Activated CD4-positive, alpha-beta T cell treated with anti-CD3 and anti-CD28 coated beads for 36 hours (primary cell): ENCODE measurements around the gene SERPINI1. TPM values are rescaled to one million over a fixed set of nuclear protein-coding genes. Genes with fewer than 3 reads are reported as not detected.

ENCODE experiments used
- ATAC-seq: fragments of 200-7000 bp; cut with Tn5 transposase; one replicate; pipeline ENCODE4 v1.10.0; 2021; ENCODE audit warnings: mild to moderate bottlenecking, moderate library complexity
- CTCF ChIA-PET: fragments of 350-600 bp; sonication (Branson Sonifier 250); formaldehyde crosslinking; loops from one replicate; lab custom pipeline; 2021; ENCODE audit warnings: antibody characterized with exemption; lab: Charles Lee
- POLR2A ChIA-PET: fragments of 350-600 bp; sonication (Branson Sonifier 250); formaldehyde crosslinking; loops from one replicate; lab custom pipeline; 2021; ENCODE audit warnings: antibody characterized with exemption, inconsistent platforms; lab: Charles Lee
- DNase-seq: peaks from one replicate; pipeline ENCODE4 v3.0.0-alpha.2; 2020
- H3K27ac Mint-ChIP-seq: one replicate; pipeline ENCODE4 v1.8.0; 2021; ENCODE audit warnings: mixed read lengths
- H3K27me3 Mint-ChIP-seq: one replicate; pipeline ENCODE4 v1.8.0; 2021; ENCODE audit warnings: mixed read lengths
- H3K36me3 Mint-ChIP-seq: one replicate; pipeline ENCODE4 v1.8.0; 2021; ENCODE audit warnings: low read depth, mixed read lengths
- H3K4me1 Mint-ChIP-seq: one replicate; pipeline ENCODE4 v1.8.0; 2021; ENCODE audit warnings: mixed read lengths
- H3K4me3 Mint-ChIP-seq: one replicate; pipeline ENCODE4 v1.8.0; 2021; ENCODE audit warnings: mild to moderate bottlenecking, moderate library complexity, mixed read lengths
- H3K9me3 Mint-ChIP-seq: one replicate; pipeline ENCODE4 v1.8.0; 2021; ENCODE audit warnings: low read depth, mixed read lengths
- intact Hi-C, 2 experiments: fragments of 100-400 bp; cut with DNase I in 1 of 2; cut with micrococcal nuclease in 1 of 2; formaldehyde crosslinking; loops; one replicate each; pipeline versions ENCODE4 v1.14.2 to v1.15.1; 2022 to 2024; cut with DNase I, micrococcal nuclease
- total RNA-seq, 2 experiments: library from RNA; stranded (reverse); gene quantifications; one replicate each; pipeline ENCODE4 v1.2.3, GENCODE V29; 2021

Gene SERPINI1
- total RNA-seq, 2 experiments from 2014 or later, result 1.2 to 1.4 TPM

DNA sequence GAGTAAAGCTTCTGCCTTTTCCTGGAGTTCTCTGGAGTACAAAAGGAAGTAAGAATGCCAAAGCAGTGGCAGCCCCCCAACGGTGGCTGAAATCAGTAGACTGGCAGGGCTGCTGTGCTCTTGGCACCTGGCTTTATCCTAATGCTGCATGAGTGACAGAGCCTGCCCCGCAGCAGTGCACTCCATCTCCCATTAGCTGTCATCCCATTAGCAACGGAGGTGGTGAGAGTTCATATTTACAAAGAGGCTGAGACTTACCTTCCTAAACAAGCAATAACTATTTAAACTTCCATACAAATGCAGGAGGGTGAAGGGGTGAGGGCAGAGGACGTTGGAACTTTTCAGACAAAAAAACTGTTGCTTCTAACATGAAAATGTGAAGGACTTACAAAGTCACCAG, 51.9 kb downstream of the SERPINI1 start:
- no peak for ATAC-seq
- intact Hi-C loops, result no loop called here

DNA sequence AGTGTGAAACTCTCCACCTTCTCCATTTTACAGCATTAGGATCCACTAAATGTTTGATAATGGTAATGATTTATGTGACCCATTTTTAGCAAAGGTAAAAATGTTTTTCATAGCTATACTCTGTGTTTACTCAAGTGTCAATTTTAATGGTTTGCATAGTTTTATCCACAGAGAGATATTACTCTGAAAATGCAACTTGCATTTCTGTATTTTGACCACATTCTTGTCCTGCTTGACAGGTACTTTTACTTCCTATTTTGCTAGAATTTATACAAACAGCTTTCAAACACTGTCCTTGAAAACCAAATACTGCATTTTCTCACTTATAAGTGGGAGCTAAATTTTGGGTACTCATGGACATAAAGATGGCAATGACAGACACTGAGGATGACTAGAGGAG, 62.9 kb downstream of the SERPINI1 start:
- ChIA-PET POLR2A (no interaction called here), CTCF (interaction anchor here (0.6 kb wide), 1 partner anchor 43 kb away, joined by 4 read pairs; no protein-coding TSS in a partner anchor)
- Mint-ChIP-seq H3K27me3 (no peaks in the 10 kb centered on the region), H3K36me3 (peaks cover 2% of the 10 kb centered on the region), H3K4me1 (no peaks in the 10 kb centered on the region), H3K9me3 (no peaks in the 10 kb centered on the region), H3K27ac (no peak overlapping the region), H3K4me3 (no peak overlapping the region)
- ATAC-seq (no peak), DNase-seq (no peak)
- intact Hi-C loops, result no loop called here

More for the DNA sequence above, 51.9 kb downstream of the SERPINI1 start:
- ChIA-PET POLR2A (no interaction called here), CTCF (no interaction called here)
- Mint-ChIP-seq H3K27me3 (no peaks in the 10 kb centered on the region), H3K9me3 (no peaks in the 10 kb centered on the region), H3K4me1 (no peaks in the 10 kb centered on the region), H3K4me3 (no peak overlapping the region), H3K36me3 (no peaks in the 10 kb centered on the region), H3K27ac (no peak overlapping the region)
- DNase-seq, result no peak

DNA sequence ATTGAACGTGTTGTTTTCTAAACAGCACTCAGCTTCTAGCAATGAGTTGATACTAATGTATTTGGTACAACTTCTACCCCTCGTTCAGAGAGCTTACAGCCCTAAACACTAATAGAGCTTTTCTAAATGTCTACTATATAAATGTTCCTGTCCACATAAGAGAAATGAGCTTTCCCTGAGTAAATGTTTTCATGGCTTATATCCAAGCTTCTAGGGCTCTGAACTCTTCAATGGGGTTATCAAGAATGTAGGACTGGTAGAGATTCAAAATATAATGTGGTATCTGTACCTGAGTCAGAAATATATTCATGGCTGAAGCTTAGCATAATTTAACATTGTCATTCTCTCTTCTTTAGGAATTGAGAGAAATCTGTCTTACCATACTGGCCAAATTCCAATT, 73.4 kb downstream of the SERPINI1 start:
- no peak overlapping the region for H3K27ac Mint-ChIP-seq
- ChIA-PET POLR2A (no interaction called here), CTCF (interaction anchor here (1.0 kb wide), 1 partner anchor 10 kb away, joined by 3 read pairs; no protein-coding TSS in a partner anchor)
- H3K36me3 Mint-ChIP-seq, result no peaks in the 10 kb centered on the region
- ATAC-seq, result no peak
- no peak overlapping the region for H3K4me3 Mint-ChIP-seq
- DNase-seq, result no peak
- H3K9me3 Mint-ChIP-seq, result no peaks in the 10 kb centered on the region
- no peaks in the 10 kb centered on the region for H3K4me1 Mint-ChIP-seq
- intact Hi-C loops, result no loop called here
- H3K27me3 Mint-ChIP-seq, result no peaks in the 10 kb centered on the region

DNA sequence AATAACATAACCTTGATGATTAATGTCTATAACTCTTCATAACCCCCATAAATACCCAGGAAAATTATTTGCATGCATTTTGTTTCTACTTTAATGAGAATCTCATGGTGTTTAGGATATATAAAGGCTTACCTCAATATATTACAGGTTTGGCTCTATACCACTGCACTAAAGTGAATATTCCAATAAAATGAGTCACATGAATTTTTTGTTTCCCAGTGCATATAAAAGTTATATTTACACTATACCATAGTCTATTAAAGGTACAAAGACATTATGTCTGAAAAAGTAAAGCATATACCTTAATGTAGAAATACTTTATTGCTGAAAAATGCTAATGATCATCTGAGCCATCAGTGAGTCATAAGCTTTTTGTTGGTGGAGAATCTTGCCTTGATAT, 74.7 kb downstream of the SERPINI1 start:
- no peak overlapping the region for H3K4me3 Mint-ChIP-seq
- POLR2A ChIA-PET, result no interaction called here
- H3K36me3 Mint-ChIP-seq, result no peaks in the 10 kb centered on the region
- no peaks in the 10 kb centered on the region for H3K4me1 Mint-ChIP-seq
- ATAC-seq (no peak), DNase-seq (no peak)
- H3K27ac Mint-ChIP-seq, result no peak overlapping the region
- CTCF ChIA-PET, result no interaction called here
- no peaks in the 10 kb centered on the region for H3K27me3 Mint-ChIP-seq
- no peaks in the 10 kb centered on the region for H3K9me3 Mint-ChIP-seq
- intact Hi-C loops, result no loop called here

DNA sequence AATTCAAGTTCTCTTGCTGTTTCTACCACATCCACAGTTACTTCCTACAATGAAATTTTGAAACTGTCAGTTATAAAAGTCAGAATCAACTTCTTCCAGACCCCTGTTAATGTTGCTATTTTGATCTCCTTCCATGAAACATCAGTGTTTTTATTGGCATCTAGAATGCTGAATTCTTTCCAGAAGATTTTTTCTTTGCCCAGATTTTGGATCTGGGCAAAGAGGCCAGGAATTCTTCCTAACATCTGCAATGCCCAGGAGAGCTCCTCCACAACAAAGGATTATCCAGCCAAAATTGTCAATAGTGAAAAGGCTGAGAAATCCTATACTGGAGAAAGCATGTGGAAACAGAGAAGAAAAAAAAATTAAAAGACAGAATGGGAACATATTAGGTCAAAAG, 75.5 kb downstream of the SERPINI1 start:
- ChIA-PET POLR2A (no interaction called here), CTCF (no interaction called here)

DNA sequence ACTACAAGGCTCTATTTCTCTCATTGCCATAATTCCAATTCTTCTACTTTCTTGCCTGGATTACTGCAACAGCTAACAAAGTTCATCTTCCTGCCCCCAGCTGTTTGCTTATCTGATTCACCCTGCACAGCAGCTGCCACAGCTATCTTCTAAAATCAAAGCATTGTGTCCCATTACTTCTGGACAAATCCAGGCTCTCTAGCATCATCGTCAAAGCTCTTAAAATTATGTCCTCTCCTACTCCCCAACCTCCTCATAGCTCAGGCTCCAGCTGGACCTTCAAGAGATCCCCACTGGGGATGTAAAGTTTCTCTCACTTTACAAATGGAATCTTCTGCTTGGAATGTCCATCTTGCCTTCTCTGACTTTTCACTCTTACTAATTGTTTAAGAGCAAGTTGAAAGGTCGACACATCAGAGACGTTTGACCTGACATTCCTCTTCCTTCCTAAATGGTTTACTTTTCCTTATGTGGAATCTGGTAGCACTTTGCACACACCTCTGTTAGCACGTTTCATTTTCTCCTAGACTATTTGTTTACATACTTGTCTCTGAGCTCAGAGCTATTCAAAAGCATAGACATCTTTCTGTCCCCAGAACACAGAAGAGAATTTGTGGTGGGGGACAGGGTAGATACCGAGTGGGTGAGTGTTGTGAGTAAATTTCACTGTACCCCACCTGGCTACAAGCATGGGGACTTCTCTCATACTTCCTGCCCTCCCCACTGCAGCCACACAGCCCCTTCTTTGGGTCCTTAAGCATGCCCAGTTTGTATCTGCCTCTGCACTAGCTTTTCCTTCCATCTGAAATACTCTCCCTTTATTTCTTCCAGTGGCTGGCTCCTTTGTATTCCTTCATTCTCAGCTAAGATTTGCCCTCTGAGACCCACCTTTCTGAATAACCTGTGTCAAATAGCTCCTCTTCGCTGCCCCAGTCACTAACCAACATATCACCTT, 77.9 kb downstream of the SERPINI1 start:
- H3K9me3 Mint-ChIP-seq, result no peaks in the 10 kb centered on the region
- POLR2A ChIA-PET, result no interaction called here

More for the DNA sequence above, 75.5 kb downstream of the SERPINI1 start:
- Mint-ChIP-seq H3K4me3 (no peak overlapping the region), H3K4me1 (no peaks in the 10 kb centered on the region), H3K9me3 (no peaks in the 10 kb centered on the region), H3K27ac (no peak overlapping the region), H3K27me3 (no peaks in the 10 kb centered on the region), H3K36me3 (no peaks in the 10 kb centered on the region)
- ATAC-seq (no peak), DNase-seq (no peak)
- intact Hi-C loops, result no loop called here

DNA sequence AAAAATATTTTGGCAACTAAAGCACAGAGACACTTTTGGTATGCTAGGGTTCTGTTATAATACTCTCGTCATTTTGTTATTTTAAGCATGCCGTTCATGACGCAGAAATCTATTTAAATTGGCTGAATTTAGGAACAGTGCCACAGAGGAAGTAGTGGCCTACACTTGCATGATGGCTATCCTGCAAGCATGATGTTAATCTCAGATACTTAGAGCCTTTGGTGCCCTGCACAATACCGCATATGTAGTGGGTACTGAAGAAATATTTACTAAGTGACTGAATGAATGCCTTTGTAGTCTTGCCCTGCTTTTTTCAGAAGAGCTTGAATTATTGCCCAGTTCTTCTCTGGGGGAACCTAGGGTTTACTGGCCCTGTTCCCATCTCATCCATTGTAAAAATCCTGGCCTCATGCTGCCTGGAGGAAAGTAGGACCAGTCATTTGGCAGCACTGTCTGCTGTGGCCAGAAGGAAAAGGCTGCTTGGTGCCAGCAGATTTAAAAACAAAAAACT, 79.0 kb downstream of the SERPINI1 start:
- intact Hi-C loops, result no loop called here
- H3K4me1 Mint-ChIP-seq, result no peaks in the 10 kb centered on the region
- no peak overlapping the region for H3K4me3 Mint-ChIP-seq
- POLR2A ChIA-PET, result no interaction called here
- no peaks in the 10 kb centered on the region for H3K36me3 Mint-ChIP-seq
- CTCF ChIA-PET, result no interaction called here
- ATAC-seq (no peak), DNase-seq (no peak)
- no peaks in the 10 kb centered on the region for H3K9me3 Mint-ChIP-seq
- no peak overlapping the region for H3K27ac Mint-ChIP-seq
- no peaks in the 10 kb centered on the region for H3K27me3 Mint-ChIP-seq

More for the DNA sequence above, 77.9 kb downstream of the SERPINI1 start:
- H3K36me3 Mint-ChIP-seq, result no peaks in the 10 kb centered on the region
- CTCF ChIA-PET, result interaction anchor here (0.9 kb wide), 2 partner anchors 8 to 58 kb away, joined by 3 read pairs; no protein-coding TSS in a partner anchor
- H3K4me3 Mint-ChIP-seq, result no peak overlapping the region
- DNase-seq (no peak), ATAC-seq (no peak)
- intact Hi-C loops, result no loop called here
- H3K4me1 Mint-ChIP-seq, result no peaks in the 10 kb centered on the region
- H3K27me3 Mint-ChIP-seq, result no peaks in the 10 kb centered on the region
- no peak overlapping the region for H3K27ac Mint-ChIP-seq

DNA sequence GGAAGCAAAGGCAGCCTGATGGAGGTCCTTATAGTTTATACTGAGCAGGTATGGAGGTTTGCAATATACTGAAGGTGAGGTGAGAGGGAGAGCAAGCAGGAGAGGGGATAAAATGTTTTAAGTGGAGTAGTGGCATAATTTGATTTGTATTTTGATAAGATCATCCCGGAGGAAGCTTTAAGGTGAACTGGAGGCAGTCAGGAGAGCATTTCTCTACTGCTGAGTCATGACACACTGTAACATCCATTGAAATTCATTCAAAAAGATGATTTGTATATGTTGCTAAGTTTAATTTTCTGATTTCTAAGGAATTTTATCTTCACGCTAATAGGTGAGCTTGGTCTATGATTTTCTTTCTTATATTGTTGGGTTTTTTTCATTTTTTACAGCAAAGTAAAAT, 81.4 kb downstream of the SERPINI1 start:
- H3K4me3 Mint-ChIP-seq, result no peak overlapping the region
- H3K27ac Mint-ChIP-seq, result no peak overlapping the region
- ATAC-seq (no peak), DNase-seq (no peak)
- H3K36me3 Mint-ChIP-seq, result no peaks in the 10 kb centered on the region
- no peaks in the 10 kb centered on the region for H3K27me3 Mint-ChIP-seq
- ChIA-PET POLR2A (no interaction called here), CTCF (interaction anchor here (1.5 kb wide), 1 partner anchor 131 kb away, joined by 3 read pairs; no protein-coding TSS in a partner anchor)
- H3K9me3 Mint-ChIP-seq, result no peaks in the 10 kb centered on the region
- H3K4me1 Mint-ChIP-seq, result no peaks in the 10 kb centered on the region
- intact Hi-C loops, result no loop called here

DNA sequence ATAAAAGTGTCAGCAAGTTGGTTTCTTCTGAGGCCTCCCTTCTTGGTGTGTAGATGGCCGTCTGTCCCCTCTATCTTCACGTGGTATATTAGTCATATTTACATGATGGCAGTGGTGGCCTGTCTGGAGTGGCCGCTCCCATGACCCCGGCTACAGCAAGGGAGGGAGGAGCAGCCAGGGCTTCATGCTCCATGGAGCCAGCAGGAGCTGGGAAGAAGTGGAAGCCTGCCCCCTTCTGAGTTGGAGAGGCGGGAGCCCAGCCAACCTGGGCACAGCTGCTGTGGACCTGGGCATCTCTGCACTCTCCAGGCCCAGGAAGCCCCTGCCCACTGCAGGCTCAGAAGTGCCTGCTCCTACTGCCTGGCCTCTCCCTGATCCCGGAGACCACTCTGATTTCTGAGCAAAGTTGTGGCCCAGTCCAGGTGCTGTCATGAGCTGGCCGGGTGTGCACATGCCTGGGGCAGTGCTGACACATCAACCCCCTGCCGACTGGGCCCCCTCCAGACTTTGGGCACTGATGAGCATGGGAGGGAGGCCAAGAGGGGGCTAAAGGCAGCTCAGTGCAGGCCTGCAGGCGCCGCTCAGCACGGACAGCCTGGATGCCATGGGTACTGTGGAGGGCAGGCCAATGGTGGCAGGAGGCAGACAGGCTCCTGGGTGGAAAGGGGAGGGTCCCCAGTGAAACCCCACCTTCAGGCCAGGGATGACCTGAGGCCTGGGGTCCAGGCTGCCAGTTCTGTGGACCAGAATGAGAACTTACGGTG, 84.8 kb downstream of the SERPINI1 start:
- POLR2A ChIA-PET, result no interaction called here
- Mint-ChIP-seq H3K27ac (no peak overlapping the region), H3K9me3 (no peaks in the 10 kb centered on the region), H3K36me3 (no peaks in the 10 kb centered on the region), H3K27me3 (no peaks in the 10 kb centered on the region), H3K4me1 (no peaks in the 10 kb centered on the region), H3K4me3 (no peak overlapping the region)
- CTCF ChIA-PET, result no interaction called here
- no peak for ATAC-seq
- DNase-seq, result no peak
- intact Hi-C loops, result no loop called here

DNA sequence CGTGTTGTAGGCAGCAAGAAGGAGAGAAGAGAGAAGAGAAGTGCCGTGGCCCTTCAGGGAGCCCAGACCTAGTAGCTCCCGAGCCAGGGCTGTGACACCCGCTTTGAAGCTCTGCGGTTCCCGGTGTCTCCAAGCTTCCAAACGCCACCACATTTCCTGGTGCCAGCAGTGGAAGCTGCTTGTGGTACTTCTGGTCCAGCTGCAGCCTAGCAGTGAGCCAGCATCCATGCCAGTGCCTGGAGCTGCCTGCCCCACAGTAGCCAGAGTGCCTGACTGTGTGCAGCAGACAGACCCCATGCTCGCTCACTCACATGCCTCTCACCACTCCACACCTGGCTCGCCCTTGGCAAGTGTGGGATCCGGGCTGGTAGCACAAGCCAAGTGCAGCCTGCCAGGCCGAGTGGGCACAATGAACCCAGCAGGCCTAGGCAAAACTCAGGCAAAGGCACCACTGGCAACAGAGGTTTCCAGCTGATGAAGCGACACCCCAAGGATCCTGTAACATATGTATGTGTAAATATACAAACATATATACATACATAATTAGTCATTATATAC, 85.8 kb downstream of the SERPINI1 start:
- Mint-ChIP-seq H3K4me1 (no peaks in the 10 kb centered on the region), H3K27me3 (no peaks in the 10 kb centered on the region), H3K36me3 (no peaks in the 10 kb centered on the region), H3K27ac (no peak overlapping the region), H3K4me3 (no peak overlapping the region), H3K9me3 (no peaks in the 10 kb centered on the region)
- CTCF ChIA-PET, result interaction anchor here (1.2 kb wide), 1 partner anchor 9 kb away, joined by 3 read pairs; no protein-coding TSS in a partner anchor
- ATAC-seq (no peak), DNase-seq (no peak)
- POLR2A ChIA-PET, result no interaction called here
- intact Hi-C loops, result no loop called here

DNA sequence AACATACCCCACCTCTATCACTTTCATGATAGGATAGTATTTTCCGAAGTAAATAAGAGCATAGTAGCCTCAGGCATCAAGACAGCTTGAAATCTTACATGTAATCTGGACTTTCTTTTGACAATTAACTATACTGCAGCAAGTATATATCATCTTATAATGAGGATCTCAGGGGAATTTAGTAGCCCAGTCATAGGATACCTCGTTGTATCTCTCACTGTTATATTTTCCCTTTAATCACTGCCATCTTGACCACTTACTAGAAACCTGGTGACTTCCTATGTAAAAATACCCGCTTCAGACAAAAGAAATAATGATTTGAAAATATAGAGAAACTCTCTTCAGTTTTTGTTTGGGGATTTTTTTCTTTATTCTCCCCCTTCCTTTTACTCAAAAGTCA, 88.2 kb downstream of the SERPINI1 start:
- Mint-ChIP-seq H3K27me3 (no peaks in the 10 kb centered on the region), H3K4me3 (no peak overlapping the region), H3K27ac (no peak overlapping the region), H3K9me3 (no peaks in the 10 kb centered on the region), H3K4me1 (no peaks in the 10 kb centered on the region), H3K36me3 (no peaks in the 10 kb centered on the region)
- ATAC-seq (no peak), DNase-seq (no peak)
- CTCF ChIA-PET, result no interaction called here
- intact Hi-C loops, result no loop called here
- POLR2A ChIA-PET, result no interaction called here
